ENCODE data around the gene DCK.

DNA sequence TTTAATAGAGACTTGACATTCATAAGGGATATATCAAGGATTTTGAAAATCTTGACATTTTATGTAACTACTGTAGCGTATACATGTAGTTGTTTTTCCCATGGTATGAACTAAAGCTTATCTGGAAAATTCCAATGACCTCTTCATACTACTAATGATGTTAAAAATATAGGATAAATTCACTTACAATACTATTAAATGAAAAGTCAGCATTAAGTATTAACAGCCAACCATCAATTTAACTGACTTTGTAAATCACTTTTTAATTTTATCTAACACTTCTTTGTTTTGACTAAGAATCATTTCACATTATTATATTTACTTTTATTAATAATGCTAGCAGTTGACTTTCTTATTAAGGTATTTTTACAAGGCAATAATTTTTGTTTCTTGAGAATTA, 34.2 kb downstream of the DCK start:
- TF ChIP-seq, protein P1, sequence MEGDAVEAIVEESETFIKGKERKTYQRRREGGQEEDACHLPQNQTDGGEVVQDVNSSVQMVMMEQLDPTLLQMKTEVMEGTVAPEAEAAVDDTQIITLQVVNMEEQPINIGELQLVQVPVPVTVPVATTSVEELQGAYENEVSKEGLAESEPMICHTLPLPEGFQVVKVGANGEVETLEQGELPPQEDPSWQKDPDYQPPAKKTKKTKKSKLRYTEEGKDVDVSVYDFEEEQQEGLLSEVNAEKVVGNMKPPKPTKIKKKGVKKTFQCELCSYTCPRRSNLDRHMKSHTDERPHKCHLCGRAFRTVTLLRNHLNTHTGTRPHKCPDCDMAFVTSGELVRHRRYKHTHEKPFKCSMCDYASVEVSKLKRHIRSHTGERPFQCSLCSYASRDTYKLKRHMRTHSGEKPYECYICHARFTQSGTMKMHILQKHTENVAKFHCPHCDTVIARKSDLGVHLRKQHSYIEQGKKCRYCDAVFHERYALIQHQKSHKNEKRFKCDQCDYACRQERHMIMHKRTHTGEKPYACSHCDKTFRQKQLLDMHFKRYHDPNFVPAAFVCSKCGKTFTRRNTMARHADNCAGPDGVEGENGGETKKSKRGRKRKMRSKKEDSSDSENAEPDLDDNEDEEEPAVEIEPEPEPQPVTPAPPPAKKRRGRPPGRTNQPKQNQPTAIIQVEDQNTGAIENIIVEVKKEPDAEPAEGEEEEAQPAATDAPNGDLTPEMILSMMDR (IDR thresholded peaks at IDR 0.05), result no peak
- TF ChIP-seq EZH2 (IDR thresholded peaks at IDR 0.05; ENCODE audit: borderline replicate concordance, insufficient read depth, low read depth, low read length, poor library complexity, severe bottlenecking), result no peak
